ENCODE data around the gene NEGR1. TPM values are rescaled to one million over a fixed set of nuclear protein-coding genes. Genes with fewer than 3 reads are reported as not detected.

Gene NEGR1
- total and polyA plus RNA-seq, 8 donors: 1.2 to 35.4 (median 7.7) TPM

DNA sequence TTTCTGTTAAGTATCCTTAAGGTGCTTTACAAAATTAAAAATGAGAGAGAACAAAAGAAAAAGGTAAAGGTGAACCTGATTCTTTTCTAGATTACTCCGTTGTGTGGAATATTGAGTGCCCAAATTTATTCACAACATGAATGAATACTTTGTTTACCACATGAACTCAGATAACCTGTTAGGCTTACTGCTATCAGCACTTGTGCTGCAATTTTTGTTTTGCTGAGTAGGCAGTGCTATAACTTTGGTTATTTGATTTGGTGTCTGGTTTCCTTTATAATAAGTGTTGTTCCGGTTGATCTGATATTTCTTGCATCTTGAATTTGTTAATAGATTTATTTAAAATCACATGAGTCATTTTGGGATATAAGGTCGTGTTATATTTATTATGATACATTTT lies 195.9 kb downstream of the NEGR1 start:
- Histone ChIP-seq H3K4me3 (no peak overlapping the region), H3K27ac (no peak overlapping the region), H3K36me3 (no peaks in the 10 kb centered on the region), H3K9me3 (no peaks in the 10 kb centered on the region), H3K27me3 (no peaks in the 10 kb centered on the region), H3K4me1 (no peaks in the 10 kb centered on the region)
- intact Hi-C loops (cut with DNase I; ENCODE audit: low total_unique reads): no loop called here
- TF ChIP-seq POLR2A (IDR thresholded peaks at IDR 0.05) (no peak), EP300 (IDR thresholded peaks at IDR 0.05) (no peak), POLR2AphosphoS5 (IDR thresholded peaks at IDR 0.05) (no peak), CTCF (IDR thresholded peaks at IDR 0.05) (no peak)
- 34 to 64% (median 47%) methylated on average over 3 of the region's 3 CpGs for WGBS, 5 donors
- DNase-seq: no peak

- no peak for DNase-seq
- TF ChIP-seq POLR2A (IDR thresholded peaks at IDR 0.05) (no peak), CTCF (IDR thresholded peaks at IDR 0.05) (no peak), POLR2AphosphoS5 (IDR thresholded peaks at IDR 0.05) (no peak), EP300 (IDR thresholded peaks at IDR 0.05) (no peak)
- no peak overlapping the region for H3K27ac ChIP-seq
- H3K27me3 ChIP-seq: no peaks in the 10 kb centered on the region
- no peaks in the 10 kb centered on the region for H3K4me1 ChIP-seq
- intact Hi-C loops (cut with DNase I; ENCODE audit: low total_unique reads): no loop called here
- H3K4me3 ChIP-seq: no peak overlapping the region
- no peaks in the 10 kb centered on the region for H3K9me3 ChIP-seq
- H3K36me3 ChIP-seq: no peaks in the 10 kb centered on the region
Measured at GRCh38 chr1:72075425-72075824, 206.9 kb downstream of the NEGR1 start.

GRCh38 chr1:72066431-72066830 lies 215.9 kb downstream of the NEGR1 start:
- H3K4me3 ChIP-seq: no peak overlapping the region
- H3K27ac ChIP-seq: no peak overlapping the region
- 52 to 83% (median 76%) methylated on average over 7 of the region's 7 CpGs for WGBS, 5 donors
- H3K27me3 ChIP-seq: no peaks in the 10 kb centered on the region
- peaks cover 0 to 24% (median 6%) of the 10 kb centered on the region in 4 donors for H3K4me1 ChIP-seq
- TF ChIP-seq CTCF (IDR thresholded peaks at IDR 0.05) (no peak), EP300 (IDR thresholded peaks at IDR 0.05) (no peak), POLR2AphosphoS5 (IDR thresholded peaks at IDR 0.05) (no peak), POLR2A (IDR thresholded peaks at IDR 0.05) (no peak)
- no peaks in the 10 kb centered on the region for H3K9me3 ChIP-seq
- H3K36me3 ChIP-seq: no peaks in the 10 kb centered on the region
- DNase-seq: no peak
- intact Hi-C loops (cut with DNase I; ENCODE audit: low total_unique reads): no loop called here

GRCh38 chr1:72064196-72065075 lies 217.9 kb downstream of the NEGR1 start:
- peaks cover 0 to 24% (median 6%) of the 10 kb centered on the region in 4 donors for H3K4me1 ChIP-seq
- DNase-seq: peak in 1 of 2 donors; percentile 6
- no peak overlapping the region for H3K4me3 ChIP-seq
- no peak overlapping the region for H3K27ac ChIP-seq
- intact Hi-C loops (cut with DNase I; ENCODE audit: low total_unique reads): no loop called here
- TF ChIP-seq POLR2A (IDR thresholded peaks at IDR 0.05) (no peak), EP300 (IDR thresholded peaks at IDR 0.05) (no peak), CTCF (IDR thresholded peaks at IDR 0.05) (no peak)
- H3K9me3 ChIP-seq: no peaks in the 10 kb centered on the region
- no peaks in the 10 kb centered on the region for H3K27me3 ChIP-seq
- no peaks in the 10 kb centered on the region for H3K36me3 ChIP-seq
- WGBS, 5 donors: 29 to 49% (median 34%) methylated on average over 3 of the region's 3 CpGs

All from stomach (tissue), 9 donors.